HepG2 (cell line): Measurements from ENCODE around the gene FGFR1OP2.

Experiments used
- CREB3 ChIP-seq: sonication (generic); formaldehyde crosslinking; IDR thresholded peaks from 2 replicates; pipeline ENCODE4 v1.5.0; 2020; ENCODE audit warnings: missing genetic modification reagents
- ELK4 ChIP-seq: sonication (generic); formaldehyde crosslinking; IDR thresholded peaks from 2 replicates; pipeline ENCODE4 v1.9.0; 2021; ENCODE audit warnings: missing genetic modification reagents, borderline replicate concordance
- MAX ChIP-seq: IDR thresholded peaks from 2 replicates; pipeline ENCODE4 v1.6.1; 2012; ENCODE audit warnings: inconsistent platforms
- PRDM15 ChIP-seq: sonication (generic); formaldehyde crosslinking; IDR thresholded peaks from 2 replicates; pipeline ENCODE4 v1.4.0; 2020; ENCODE audit warnings: missing genetic modification reagents
- RELA ChIP-seq: sonication (generic); formaldehyde crosslinking; IDR thresholded peaks from 2 replicates; pipeline ENCODE4 v1.4.0; 2020; ENCODE audit warnings: missing genetic modification reagents

- TF ChIP-seq CREB3 (CRISPR knock-in tag) (no peak), ELK4 (CRISPR knock-in tag) (no peak), MAX (no peak), RELA (no peak), PRDM15 (no peak)
Observed at GRCh38 chr12:26896913-26897312, 41.4 kb upstream of the FGFR1OP2 start.
